Measurements from ENCODE around the gene PIGH.

DNA sequence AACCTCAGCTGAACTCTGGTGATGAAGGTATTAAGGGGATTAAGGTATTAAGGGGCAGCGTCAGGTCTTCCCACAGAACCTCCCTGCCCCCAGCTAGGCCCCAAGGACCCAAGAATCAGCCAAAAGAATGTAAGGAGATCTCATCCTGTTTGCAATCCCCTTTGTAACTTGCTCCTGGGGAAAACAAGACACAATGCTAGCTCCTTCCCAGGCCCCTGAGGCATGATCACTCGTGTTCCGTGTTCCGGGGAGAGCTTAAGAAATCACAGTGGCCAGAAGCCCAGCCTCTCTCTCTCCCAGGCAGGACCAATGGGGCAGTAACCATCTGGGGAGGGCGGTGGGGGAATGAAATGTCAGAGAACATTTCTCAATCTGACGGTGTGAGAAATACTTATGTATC is 33.2 kb downstream of the PIGH start:
- TF ChIP-seq NFYB (CRISPR knock-in tag; conservative IDR thresholded peaks at IDR 0.05; ENCODE audit: low read depth) (no peak), CREM (CRISPR knock-in tag; IDR thresholded peaks at IDR 0.05) (no peak), PRRX2 (CRISPR knock-in tag; IDR thresholded peaks at IDR 0.05) (no peak), ESRRA (CRISPR knock-in tag; IDR thresholded peaks at IDR 0.05; ENCODE audit: borderline replicate concordance) (no peak), JUN (CRISPR knock-in tag; IDR thresholded peaks at IDR 0.05) (no peak)
- TF ChIP-seq, protein P1, sequence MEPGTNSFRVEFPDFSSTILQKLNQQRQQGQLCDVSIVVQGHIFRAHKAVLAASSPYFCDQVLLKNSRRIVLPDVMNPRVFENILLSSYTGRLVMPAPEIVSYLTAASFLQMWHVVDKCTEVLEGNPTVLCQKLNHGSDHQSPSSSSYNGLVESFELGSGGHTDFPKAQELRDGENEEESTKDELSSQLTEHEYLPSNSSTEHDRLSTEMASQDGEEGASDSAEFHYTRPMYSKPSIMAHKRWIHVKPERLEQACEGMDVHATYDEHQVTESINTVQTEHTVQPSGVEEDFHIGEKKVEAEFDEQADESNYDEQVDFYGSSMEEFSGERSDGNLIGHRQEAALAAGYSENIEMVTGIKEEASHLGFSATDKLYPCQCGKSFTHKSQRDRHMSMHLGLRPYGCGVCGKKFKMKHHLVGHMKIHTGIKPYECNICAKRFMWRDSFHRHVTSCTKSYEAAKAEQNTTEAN (CRISPR knock-in tag; IDR thresholded peaks at IDR 0.05) = no peak
- TF ChIP-seq, protein P2, sequence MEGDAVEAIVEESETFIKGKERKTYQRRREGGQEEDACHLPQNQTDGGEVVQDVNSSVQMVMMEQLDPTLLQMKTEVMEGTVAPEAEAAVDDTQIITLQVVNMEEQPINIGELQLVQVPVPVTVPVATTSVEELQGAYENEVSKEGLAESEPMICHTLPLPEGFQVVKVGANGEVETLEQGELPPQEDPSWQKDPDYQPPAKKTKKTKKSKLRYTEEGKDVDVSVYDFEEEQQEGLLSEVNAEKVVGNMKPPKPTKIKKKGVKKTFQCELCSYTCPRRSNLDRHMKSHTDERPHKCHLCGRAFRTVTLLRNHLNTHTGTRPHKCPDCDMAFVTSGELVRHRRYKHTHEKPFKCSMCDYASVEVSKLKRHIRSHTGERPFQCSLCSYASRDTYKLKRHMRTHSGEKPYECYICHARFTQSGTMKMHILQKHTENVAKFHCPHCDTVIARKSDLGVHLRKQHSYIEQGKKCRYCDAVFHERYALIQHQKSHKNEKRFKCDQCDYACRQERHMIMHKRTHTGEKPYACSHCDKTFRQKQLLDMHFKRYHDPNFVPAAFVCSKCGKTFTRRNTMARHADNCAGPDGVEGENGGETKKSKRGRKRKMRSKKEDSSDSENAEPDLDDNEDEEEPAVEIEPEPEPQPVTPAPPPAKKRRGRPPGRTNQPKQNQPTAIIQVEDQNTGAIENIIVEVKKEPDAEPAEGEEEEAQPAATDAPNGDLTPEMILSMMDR (IDR thresholded peaks at IDR 0.05) = no peak
- TF ChIP-seq, protein P3, sequence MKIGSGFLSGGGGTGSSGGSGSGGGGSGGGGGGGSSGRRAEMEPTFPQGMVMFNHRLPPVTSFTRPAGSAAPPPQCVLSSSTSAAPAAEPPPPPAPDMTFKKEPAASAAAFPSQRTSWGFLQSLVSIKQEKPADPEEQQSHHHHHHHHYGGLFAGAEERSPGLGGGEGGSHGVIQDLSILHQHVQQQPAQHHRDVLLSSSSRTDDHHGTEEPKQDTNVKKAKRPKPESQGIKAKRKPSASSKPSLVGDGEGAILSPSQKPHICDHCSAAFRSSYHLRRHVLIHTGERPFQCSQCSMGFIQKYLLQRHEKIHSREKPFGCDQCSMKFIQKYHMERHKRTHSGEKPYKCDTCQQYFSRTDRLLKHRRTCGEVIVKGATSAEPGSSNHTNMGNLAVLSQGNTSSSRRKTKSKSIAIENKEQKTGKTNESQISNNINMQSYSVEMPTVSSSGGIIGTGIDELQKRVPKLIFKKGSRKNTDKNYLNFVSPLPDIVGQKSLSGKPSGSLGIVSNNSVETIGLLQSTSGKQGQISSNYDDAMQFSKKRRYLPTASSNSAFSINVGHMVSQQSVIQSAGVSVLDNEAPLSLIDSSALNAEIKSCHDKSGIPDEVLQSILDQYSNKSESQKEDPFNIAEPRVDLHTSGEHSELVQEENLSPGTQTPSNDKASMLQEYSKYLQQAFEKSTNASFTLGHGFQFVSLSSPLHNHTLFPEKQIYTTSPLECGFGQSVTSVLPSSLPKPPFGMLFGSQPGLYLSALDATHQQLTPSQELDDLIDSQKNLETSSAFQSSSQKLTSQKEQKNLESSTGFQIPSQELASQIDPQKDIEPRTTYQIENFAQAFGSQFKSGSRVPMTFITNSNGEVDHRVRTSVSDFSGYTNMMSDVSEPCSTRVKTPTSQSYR (CRISPR knock-in tag; IDR thresholded peaks at IDR 0.05) = no peak
- TF ChIP-seq, protein P4, sequence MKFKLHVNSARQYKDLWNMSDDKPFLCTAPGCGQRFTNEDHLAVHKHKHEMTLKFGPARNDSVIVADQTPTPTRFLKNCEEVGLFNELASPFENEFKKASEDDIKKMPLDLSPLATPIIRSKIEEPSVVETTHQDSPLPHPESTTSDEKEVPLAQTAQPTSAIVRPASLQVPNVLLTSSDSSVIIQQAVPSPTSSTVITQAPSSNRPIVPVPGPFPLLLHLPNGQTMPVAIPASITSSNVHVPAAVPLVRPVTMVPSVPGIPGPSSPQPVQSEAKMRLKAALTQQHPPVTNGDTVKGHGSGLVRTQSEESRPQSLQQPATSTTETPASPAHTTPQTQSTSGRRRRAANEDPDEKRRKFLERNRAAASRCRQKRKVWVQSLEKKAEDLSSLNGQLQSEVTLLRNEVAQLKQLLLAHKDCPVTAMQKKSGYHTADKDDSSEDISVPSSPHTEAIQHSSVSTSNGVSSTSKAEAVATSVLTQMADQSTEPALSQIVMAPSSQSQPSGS (CRISPR knock-in tag; IDR thresholded peaks at IDR 0.05; ENCODE audit: borderline replicate concordance, low read depth) = no peak
- TF ChIP-seq, protein P5, sequence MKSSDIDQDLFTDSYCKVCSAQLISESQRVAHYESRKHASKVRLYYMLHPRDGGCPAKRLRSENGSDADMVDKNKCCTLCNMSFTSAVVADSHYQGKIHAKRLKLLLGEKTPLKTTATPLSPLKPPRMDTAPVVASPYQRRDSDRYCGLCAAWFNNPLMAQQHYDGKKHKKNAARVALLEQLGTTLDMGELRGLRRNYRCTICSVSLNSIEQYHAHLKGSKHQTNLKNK (CRISPR knock-in tag; IDR thresholded peaks at IDR 0.05) = no peak

All from WTC11 (cell line).